Neural cell (in vitro differentiated cells): Measurements from ENCODE around the gene OSBPL1A. TPM values are rescaled to one million over a fixed set of nuclear protein-coding genes. Genes with fewer than 3 reads are reported as not detected.

Source experiments
- H2AFZ ChIP-seq: fragments of 200-600, 300-800 bp; sonication (generic), shearing (Covaris generic); 2 replicates; pipeline ENCODE4 v1.6.0; 2014; ENCODE audit warnings: low read depth, mild to moderate bottlenecking, antibody characterized with exemption, low read length, moderate library complexity
- H3F3A ChIP-seq: fragments of 200-600 bp; shearing (Covaris generic); 2 replicates; pipeline ENCODE4 v1.6.1; 2016; ENCODE audit warnings: mild to moderate bottlenecking, moderate library complexity, mixed read lengths, antibody characterized with exemption, low read length; ENCODE audit not compliant: insufficient read depth, poor library complexity, severe bottlenecking
- H3K27ac ChIP-seq: fragments of 200-600, 300-800 bp; sonication (generic), shearing (Covaris generic); 2 replicates; pipeline ENCODE4 v1.5.1; 2014; ENCODE audit warnings: mild to moderate bottlenecking, low read length, moderate library complexity
- H3K27me3 ChIP-seq: fragments of 300-800, 200-600 bp; sonication (generic), shearing (Covaris generic); 2 replicates; pipeline ENCODE4 v1.6.0; 2014; ENCODE audit warnings: mild to moderate bottlenecking, low read depth, low read length, moderate library complexity; ENCODE audit not compliant: insufficient read depth
- H3K36me3 ChIP-seq: fragments of 300-800, 200-600 bp; sonication (generic), shearing (Covaris generic); 2 replicates; pipeline ENCODE4 v1.5.1; 2014; ENCODE audit warnings: mild to moderate bottlenecking, antibody characterized with exemption, low read length, moderate library complexity; ENCODE audit not compliant: insufficient read depth
- H3K4me2 ChIP-seq: fragments of 300-800, 200-600 bp; sonication (generic), shearing (Covaris generic); 2 replicates; pipeline ENCODE4 v1.6.0; 2014; ENCODE audit warnings: mild to moderate bottlenecking, low read length
- H3K4me3 ChIP-seq: fragments of 300-800, 200-600 bp; sonication (generic), shearing (Covaris generic); 2 replicates; pipeline ENCODE4 v1.5.1; 2014; ENCODE audit warnings: mild to moderate bottlenecking, low read length, moderate library complexity
- H3K79me2 ChIP-seq: fragments of 200-600 bp; shearing (Covaris generic); replicated peaks from 2 replicates; pipeline ENCODE4 v1.6.0; 2014; ENCODE audit warnings: mild to moderate bottlenecking, low read length, moderate library complexity; ENCODE audit not compliant: insufficient read depth
- H3K9ac ChIP-seq: fragments of 300-800, 200-600 bp; sonication (generic), shearing (Covaris generic); 2 replicates; pipeline ENCODE4 v1.6.1; 2016; ENCODE audit warnings: mild to moderate bottlenecking, low read length, mixed read lengths
- H3K9me2 ChIP-seq: fragments of 200-600 bp; shearing (Covaris generic); 2 replicates; pipeline ENCODE4 v1.6.1; 2016; ENCODE audit warnings: mild to moderate bottlenecking, low read length, mixed read lengths; ENCODE audit not compliant: insufficient read depth
- H3K9me3 ChIP-seq: fragments of 200-600, 300-800 bp; sonication (generic), shearing (Covaris generic); 2 replicates; pipeline ENCODE4 v1.6.1; 2016; ENCODE audit warnings: mild to moderate bottlenecking, mixed run types, low read length, moderate library complexity, mixed read lengths
- H4K20me1 ChIP-seq: fragments of 200-600 bp; shearing (Covaris generic); 2 replicates; pipeline ENCODE4 v1.6.1; 2016; ENCODE audit warnings: mild to moderate bottlenecking, mixed run types; ENCODE audit not compliant: insufficient read depth
- EP300 ChIP-seq: fragments of 450-650 bp; conservative IDR thresholded peaks from 2 replicates; pipeline ENCODE4 v1.6.1; 2014; ENCODE audit warnings: antibody characterized with exemption, mild to moderate bottlenecking, moderate library complexity; ENCODE audit not compliant: poor library complexity, severe bottlenecking
- EZH2 ChIP-seq: fragments of 200-600, 300-800 bp; shearing (Covaris generic), sonication (generic); IDR thresholded peaks from 2 replicates; pipeline ENCODE4 v1.6.1; 2014; ENCODE audit warnings: antibody characterized with exemption, low read length, borderline replicate concordance, mild to moderate bottlenecking; ENCODE audit not compliant: insufficient read depth, poor library complexity, severe bottlenecking
- MXI1 ChIP-seq: fragments of 450-650 bp; conservative IDR thresholded peaks from 2 replicates; pipeline ENCODE4 v1.6.1; 2014; ENCODE audit warnings: antibody characterized with exemption, mild to moderate bottlenecking; ENCODE audit not compliant: poor library complexity, severe bottlenecking
- POLR2AphosphoS5 ChIP-seq: IDR thresholded peaks from 2 replicates; pipeline ENCODE4 v1.6.1; 2012
- RAD21 ChIP-seq: fragments of 450-650 bp; conservative IDR thresholded peaks from 2 replicates; pipeline ENCODE4 v1.6.1; 2014; ENCODE audit warnings: antibody characterized with exemption, mild to moderate bottlenecking, moderate library complexity
- SMC3 ChIP-seq: fragments of 450-650 bp; conservative IDR thresholded peaks from 2 replicates; pipeline ENCODE4 v1.6.1; 2014; ENCODE audit warnings: antibody characterized with exemption, mild to moderate bottlenecking, moderate library complexity; ENCODE audit not compliant: poor library complexity
- TAF1 ChIP-seq: IDR thresholded peaks from 2 replicates; pipeline ENCODE4 v1.6.1; 2012; ENCODE audit warnings: low read depth
- polyA plus RNA-seq: library from polyadenylated mRNA; depleted of rRNA; stranded (reverse); fragments of >200 nt; gene quantifications from 2 replicates; pipeline ENCODE4 v1.2.3, GENCODE V29; 2014
- TF ChIP-seq, protein P1 (sequence below): IDR thresholded peaks from 2 replicates; pipeline ENCODE4 v1.6.1; 2012; ENCODE audit warnings: borderline replicate concordance
- TF ChIP-seq, protein P2 (sequence below): fragments of 450-650 bp; IDR thresholded peaks from 2 replicates; pipeline ENCODE4 v1.5.1; 2014; ENCODE audit warnings: antibody characterized with exemption, mild to moderate bottlenecking, moderate library complexity; ENCODE audit not compliant: poor library complexity, severe bottlenecking

The OSBPL1A gene
- polyA plus RNA-seq, 1 donor from 2014 or later, result 24.9 TPM

DNA sequence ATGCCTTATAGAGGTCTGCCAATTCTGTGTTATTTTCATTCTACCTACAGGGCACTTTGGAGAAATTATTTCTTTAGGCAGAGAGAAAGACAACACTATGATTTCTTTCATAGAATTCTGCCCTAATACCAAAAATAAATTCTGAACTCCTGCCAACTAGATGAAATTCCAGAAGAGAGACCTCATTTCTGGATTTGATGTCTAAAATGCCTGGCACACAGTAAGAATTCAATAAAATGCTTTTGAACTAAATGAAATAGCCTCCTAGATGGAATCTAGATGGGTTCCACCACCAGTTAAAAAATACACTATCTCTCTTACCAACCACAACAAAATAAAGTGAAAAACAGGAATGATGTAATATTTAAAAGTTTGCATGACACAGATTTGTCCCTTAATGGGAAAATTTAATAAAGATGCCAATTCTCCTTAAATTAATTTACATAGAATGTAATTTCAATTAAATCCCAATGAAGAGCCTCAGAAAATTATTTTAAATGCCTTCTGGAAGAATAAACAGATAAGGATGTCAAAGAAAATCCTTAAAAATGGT, 75.0 kb downstream of the OSBPL1A start:
- TF ChIP-seq EZH2 (no peak), SMC3 (no peak), RAD21 (no peak), EP300 (no peak), MXI1 (no peak), TAF1 (no peak), POLR2AphosphoS5 (no peak)
- TF ChIP-seq, protein P1, sequence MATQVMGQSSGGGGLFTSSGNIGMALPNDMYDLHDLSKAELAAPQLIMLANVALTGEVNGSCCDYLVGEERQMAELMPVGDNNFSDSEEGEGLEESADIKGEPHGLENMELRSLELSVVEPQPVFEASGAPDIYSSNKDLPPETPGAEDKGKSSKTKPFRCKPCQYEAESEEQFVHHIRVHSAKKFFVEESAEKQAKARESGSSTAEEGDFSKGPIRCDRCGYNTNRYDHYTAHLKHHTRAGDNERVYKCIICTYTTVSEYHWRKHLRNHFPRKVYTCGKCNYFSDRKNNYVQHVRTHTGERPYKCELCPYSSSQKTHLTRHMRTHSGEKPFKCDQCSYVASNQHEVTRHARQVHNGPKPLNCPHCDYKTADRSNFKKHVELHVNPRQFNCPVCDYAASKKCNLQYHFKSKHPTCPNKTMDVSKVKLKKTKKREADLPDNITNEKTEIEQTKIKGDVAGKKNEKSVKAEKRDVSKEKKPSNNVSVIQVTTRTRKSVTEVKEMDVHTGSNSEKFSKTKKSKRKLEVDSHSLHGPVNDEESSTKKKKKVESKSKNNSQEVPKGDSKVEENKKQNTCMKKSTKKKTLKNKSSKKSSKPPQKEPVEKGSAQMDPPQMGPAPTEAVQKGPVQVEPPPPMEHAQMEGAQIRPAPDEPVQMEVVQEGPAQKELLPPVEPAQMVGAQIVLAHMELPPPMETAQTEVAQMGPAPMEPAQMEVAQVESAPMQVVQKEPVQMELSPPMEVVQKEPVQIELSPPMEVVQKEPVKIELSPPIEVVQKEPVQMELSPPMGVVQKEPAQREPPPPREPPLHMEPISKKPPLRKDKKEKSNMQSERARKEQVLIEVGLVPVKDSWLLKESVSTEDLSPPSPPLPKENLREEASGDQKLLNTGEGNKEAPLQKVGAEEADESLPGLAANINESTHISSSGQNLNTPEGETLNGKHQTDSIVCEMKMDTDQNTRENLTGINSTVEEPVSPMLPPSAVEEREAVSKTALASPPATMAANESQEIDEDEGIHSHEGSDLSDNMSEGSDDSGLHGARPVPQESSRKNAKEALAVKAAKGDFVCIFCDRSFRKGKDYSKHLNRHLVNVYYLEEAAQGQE, result no peak
- TF ChIP-seq, protein P2, sequence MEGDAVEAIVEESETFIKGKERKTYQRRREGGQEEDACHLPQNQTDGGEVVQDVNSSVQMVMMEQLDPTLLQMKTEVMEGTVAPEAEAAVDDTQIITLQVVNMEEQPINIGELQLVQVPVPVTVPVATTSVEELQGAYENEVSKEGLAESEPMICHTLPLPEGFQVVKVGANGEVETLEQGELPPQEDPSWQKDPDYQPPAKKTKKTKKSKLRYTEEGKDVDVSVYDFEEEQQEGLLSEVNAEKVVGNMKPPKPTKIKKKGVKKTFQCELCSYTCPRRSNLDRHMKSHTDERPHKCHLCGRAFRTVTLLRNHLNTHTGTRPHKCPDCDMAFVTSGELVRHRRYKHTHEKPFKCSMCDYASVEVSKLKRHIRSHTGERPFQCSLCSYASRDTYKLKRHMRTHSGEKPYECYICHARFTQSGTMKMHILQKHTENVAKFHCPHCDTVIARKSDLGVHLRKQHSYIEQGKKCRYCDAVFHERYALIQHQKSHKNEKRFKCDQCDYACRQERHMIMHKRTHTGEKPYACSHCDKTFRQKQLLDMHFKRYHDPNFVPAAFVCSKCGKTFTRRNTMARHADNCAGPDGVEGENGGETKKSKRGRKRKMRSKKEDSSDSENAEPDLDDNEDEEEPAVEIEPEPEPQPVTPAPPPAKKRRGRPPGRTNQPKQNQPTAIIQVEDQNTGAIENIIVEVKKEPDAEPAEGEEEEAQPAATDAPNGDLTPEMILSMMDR, result no peak
- H3K9me3 ChIP-seq, result no peaks in the 10 kb centered on the region
- H3K4me2 ChIP-seq, result no peak overlapping the region

DNA sequence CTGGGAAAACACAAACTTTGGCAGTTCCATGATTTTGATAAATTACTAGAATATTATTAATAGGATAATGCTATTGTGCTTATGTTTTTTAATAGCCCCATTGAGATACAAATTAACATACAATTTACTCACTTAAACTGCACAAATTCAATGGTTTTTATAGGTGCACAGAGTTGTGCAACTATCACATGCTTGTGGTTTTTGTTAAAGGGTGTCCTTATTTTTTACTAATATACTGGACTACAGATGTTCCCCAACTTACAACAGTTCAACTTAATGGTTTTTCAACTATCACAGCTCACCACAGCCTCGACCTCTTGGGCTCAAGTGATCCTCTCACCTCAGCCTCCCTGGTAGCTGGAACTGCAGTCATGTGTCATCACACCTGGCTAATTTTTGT, 76.6 kb downstream of the OSBPL1A start:
- no peaks in the 10 kb centered on the region for H4K20me1 ChIP-seq
- no peaks in the 10 kb centered on the region for H3K79me2 ChIP-seq
- no peak overlapping the region for H3K4me2 ChIP-seq
- H3K4me3 ChIP-seq, result no peak overlapping the region
- H3F3A ChIP-seq, result no peaks in the 10 kb centered on the region
- no peak overlapping the region for H3K27ac ChIP-seq
- TF ChIP-seq SMC3 (no peak), POLR2AphosphoS5 (no peak), RAD21 (no peak), EZH2 (no peak), EP300 (no peak), MXI1 (no peak)
- TF ChIP-seq, protein P1, result no peak
- TF ChIP-seq, protein P2, result no peak
- no peaks in the 10 kb centered on the region for H3K9me2 ChIP-seq
- H3K27me3 ChIP-seq, result no peaks in the 10 kb centered on the region
- no peaks in the 10 kb centered on the region for H3K9me3 ChIP-seq
- no peaks in the 10 kb centered on the region for H3K36me3 ChIP-seq
- no peak overlapping the region for H2AFZ ChIP-seq
- no peak overlapping the region for H3K9ac ChIP-seq

More for the DNA sequence above, 75.0 kb downstream of the OSBPL1A start:
- Histone ChIP-seq H3F3A (no peaks in the 10 kb centered on the region), H3K4me3 (no peak overlapping the region), H3K9ac (no peak overlapping the region), H3K9me2 (no peaks in the 10 kb centered on the region), H3K27ac (no peak overlapping the region), H3K27me3 (no peaks in the 10 kb centered on the region), H3K36me3 (no peaks in the 10 kb centered on the region), H4K20me1 (no peaks in the 10 kb centered on the region), H3K79me2 (no peaks in the 10 kb centered on the region), H2AFZ (no peak overlapping the region)
